HUDEP-2 (cell line): Measurements from ENCODE around the gene SSH3.

Source experiments
- DNase-seq, 76 experiments: peaks; one replicate each; lab custom pipeline; 2025; ENCODE audit not compliant: unreplicated experiment in 76 of 76; lab: John Stamatoyannopoulos, UW

Gene SSH3

GRCh38 chr11:67268081-67268961, 35.0 kb upstream of the SSH3 start:
- DNase-seq, result peak in 5 of 76 experiments; percentile 13 to 41 (median 18)

DNA sequence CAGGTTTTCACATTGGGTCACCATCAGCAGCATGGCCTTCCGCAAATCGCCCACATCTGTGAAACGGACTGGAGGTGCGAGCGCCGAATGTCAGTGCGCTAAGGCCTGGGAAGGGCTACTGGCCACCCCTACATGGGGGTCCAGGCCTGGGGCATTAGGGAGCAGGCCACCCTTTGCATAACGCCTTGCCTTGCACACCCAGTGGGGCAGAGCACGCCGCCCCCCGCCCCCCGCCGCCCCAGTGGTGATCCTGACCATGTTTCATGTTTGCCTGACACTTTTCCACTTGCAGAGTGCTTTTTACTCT, 34.4 kb upstream of the SSH3 start:
- DNase-seq, result no peak

DNA sequence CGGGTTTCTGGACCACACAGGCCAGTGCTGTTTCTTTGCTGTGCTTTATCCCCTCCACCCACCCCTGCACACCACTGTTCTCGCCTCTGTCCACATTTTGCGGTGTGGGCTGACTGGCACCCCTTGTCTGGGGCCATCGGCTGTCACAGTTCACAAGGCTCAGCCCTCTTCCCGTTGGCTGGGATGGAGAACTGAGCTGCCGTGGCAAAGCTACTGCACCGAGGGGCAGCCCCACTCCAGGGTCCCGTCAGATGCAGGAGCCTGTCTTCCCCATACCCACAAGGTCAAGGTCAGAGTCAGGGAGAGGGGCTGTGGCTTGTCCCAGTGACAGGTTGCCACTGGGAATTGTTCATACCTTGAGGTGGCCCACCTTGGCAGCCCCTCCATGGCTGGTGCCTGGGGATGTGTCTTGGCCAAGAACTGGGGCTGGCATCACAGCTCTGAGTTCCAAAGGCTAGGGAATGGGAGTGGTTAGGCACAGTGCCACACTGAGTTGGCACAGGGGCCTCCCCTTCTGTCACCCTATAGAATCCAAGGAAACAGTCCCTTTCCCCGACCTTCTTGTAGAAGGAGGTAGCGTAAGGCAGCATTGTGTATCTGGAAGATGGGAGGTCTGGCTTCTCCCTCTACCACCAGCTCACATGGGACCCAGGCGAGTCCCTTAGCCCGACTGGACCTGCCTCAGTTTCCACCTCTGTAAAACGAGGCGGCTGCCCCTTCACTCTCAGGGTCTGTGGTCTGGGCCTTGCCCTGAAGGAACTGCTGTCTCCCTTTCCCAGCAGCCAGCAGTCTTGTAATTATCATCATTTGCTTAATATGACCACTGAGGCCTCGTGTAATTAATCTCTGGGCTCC, 33.7 kb upstream of the SSH3 start:
- peak in 17 of 76 experiments; percentile 6 to 38 (median 20) for DNase-seq

GRCh38 chr11:67270256-67271204, 32.8 kb upstream of the SSH3 start:
- DNase-seq, result no peak

- no peak for DNase-seq
These were observed 32.2 kb upstream of the SSH3 start for GRCh38 chr11:67271205-67271540.

DNA sequence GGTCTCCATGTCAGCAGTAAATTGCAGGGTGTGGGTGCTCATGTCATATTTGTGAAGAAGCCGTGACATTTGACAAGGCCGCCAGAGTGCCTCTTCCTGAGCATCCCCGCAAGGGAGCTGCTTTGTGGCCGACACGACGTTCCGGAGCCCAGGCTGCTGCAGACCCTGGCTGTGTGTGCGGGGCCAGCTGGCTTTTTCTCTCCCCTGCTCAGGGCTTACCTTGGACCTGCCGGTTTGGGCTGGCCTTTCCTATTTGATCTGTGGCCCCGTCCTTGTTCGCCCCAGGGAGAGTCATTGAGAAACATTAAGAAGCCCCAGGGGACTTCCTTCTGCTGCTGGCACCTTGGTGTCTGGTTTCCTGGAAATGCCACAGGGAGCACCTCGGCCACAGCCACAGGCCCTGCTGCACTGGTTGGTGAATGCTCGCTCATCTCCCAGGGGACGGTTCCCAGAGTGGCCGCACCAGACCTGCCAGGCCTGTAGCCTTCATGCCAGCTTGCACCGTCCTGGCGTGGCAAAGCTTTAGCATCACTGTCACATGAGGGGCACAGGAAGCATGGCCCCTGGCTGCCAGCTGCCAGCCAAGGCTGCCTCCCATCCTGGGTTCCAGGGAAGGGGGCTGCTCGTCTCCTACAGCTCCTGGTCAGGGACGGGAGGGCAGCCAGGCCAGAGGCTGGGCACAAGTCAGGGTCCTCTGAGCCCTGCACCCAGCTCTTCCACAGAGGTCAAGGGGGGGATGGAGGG, 31.6 kb upstream of the SSH3 start:
- DNase-seq, result no peak

DNA sequence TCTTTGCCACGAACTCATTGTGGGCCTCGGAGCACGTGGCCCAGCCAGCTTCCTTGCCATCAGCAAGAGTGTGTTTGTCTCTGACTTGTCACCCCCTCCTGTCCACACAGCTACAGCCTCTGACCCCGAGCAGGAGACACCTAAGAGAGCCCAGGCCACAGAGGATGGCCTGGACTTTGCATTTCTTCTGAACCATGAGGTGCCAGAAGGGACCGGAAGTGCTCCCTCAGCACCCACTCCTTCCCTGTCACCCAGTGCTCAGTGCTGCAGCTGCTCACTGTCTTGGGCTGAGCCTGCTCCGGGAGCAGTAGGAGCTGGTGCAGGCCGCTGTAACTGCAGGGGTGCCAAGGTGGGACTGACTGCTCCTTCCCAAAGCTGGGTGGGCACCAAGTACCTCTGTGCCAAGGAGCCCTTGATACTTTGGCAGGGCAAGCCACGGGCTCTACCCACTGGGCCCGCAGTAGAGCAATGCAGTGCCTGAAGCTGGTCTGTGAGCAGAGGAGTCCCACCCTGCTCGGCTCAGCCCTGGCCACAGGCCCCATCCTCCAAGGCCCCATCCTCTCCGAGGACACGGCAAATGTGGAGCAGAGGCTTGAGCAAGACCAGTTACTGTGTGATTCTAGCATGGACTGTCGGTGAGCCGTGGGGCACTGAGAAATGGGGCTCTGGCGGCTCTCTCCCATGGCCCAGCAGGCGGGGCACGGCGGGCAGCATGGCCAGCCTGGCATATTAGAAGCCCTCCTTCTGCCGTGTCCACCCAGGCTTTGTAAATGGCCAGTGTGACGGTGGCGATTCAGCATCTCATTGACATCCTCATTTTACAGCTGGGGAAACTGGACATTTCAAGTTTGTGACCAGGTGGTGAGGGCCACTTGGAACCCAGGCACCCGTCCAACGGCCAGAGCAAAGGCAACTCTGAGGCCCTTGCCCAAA, 30.7 kb upstream of the SSH3 start:
- no peak for DNase-seq

DNA sequence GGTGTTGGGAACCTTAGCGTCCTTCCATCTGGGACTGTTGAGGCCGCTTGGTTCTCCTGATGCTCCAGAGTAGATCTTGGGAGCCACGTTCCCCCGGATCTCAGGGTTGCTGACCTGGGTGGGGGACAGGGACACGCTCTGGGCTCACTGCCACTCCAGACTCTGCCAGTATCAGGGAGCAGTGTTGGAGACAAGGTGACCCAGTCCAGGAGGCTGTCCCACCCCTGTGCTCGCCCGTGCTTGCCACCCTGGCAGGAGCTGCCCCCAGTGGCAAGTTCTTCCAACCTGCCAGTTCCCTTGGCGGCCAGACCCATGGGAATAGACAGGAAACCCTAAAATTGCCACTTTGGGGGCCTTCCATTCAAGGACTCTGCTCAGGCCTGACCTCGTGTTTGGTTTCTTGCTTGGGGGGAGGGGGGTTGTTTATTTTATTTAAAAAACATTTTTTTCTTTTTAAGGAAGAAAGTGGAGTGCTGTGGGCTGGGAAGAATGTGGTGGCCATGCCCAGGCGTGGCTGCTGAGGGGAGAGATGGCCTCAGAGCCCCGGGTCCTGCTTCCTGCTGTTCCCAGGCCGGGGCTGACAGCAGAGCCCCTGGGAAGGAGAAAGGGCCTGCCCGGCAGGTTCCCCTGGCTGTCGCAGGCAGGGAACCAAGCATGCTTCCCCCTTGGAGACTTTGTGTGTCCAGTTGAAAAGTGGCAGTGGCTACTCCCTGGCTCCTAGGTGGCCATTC, 29.9 kb upstream of the SSH3 start:
- DNase-seq, result no peak

- DNase-seq, result no peak
These were observed 28.3 kb upstream of the SSH3 start for GRCh38 chr11:67274768-67275605.

DNA sequence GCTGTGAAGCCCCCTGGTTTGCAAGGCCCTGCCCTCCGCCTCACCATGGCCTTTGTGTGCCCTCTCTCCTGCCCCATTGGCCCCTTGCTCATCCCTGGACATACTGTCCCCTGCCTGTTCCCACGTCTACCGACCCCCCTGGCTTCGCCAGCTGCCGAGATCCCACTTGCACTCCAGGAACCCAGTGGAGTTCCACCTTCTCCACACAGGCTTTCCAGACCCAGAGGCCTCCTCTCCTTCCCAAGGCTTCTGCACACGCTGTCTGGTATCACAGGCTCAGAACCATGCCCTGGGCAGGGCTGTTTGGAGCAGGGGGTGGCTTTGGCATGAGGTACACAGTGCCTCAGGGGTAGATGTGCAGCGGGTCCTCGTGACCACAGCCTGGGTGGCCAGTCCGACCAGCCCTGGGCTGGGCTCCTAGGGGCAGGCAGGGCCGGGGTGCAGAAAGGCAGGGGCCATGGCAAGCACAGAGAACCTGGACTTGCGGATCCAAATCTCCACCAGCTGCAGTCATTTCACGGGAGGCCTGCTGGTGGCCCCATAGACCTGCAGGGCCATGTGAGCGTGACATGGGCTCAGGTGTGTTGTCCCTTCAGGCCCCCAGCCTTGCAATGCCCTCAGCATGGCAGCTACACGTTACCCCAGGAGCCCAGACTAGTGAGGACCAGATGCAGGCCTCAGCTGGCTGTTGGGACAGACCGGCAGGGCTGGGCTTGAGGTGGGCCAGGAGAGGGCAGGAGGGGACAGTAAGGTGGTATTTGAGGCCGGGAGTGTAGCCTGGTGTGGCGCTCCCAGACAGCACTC, 27.5 kb upstream of the SSH3 start:
- DNase-seq, result peak in 4 of 76 experiments; percentile 14 to 33 (median 17)

DNA sequence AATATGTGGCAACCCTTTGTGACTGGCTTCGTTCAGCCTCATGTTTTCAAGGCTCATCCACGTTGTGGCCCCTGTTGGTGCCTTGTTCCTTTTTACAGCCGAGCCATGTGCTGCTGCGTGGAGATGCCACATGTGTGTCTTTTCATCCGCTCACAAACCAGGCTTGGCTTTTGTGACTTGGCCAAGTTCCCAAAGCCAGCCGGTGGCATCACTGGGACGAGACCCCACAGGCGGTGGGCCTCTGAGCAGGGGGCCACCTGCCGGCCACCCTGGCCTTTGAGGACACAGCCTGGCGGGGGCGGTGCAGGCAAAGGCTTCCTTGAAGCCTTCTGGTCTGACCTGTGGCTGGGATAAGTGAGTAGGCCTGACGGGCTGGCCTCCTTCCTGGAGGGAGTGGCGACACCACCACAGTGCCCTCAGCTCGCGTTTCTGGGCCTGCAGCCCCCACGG, 26.5 kb upstream of the SSH3 start:
- DNase-seq, result peak in 70 of 76 experiments; percentile 22 to 86 (median 61)

- DNase-seq, result peak in 74 of 76 experiments; percentile 42 to 92 (median 84)
These were observed 25.9 kb upstream of the SSH3 start for GRCh38 chr11:67277231-67277961.

GRCh38 chr11:67278135-67278938, 25.0 kb upstream of the SSH3 start:
- DNase-seq, result no peak

DNA sequence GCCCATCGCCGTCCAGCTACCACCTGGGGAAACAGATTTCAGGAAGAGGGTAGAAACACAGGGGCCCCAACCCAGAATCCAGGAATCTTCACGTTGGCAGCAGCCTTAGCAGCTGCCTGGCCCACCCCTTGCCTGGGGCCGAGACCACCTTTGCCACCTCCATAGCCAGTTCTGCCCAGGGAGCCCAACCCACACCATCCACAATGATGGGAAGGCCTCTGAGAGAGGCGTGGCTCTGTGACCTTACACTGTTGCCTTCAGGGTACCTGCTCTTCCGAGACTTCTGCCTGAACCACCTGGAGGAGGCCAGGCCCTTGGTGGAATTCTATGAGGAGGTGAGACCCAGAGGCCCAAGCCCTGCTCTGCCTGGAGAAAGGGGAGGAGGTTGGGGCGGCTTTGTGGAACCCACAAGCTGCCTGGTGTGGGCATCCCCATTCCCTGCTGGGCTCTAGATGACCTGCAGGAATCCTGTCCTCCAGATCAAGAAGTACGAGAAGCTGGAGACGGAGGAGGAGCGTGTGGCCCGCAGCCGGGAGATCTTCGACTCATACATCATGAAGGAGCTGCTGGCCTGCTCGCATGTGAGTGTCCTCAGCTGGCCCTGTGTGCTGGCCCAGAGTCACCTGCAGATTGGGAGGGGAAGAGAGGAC, 24.3 kb upstream of the SSH3 start:
- no peak for DNase-seq
